Occipital lobe (tissue), 2 donors: ENCODE data around the gene DHRS13. TPM values are rescaled to one million over a fixed set of nuclear protein-coding genes. Genes with fewer than 3 reads are reported as not detected.
"Not testable (repeated sequence)": the region's sequence is repeated elsewhere in the genome, so short reads cannot be mapped to it uniquely, and the experiment has no call there.

Experiments
- DNase-seq: peaks from one replicate; lab custom pipeline; 2025; lab: John Stamatoyannopoulos, UW
- total RNA-seq: library from RNA; depleted of rRNA; stranded (reverse); fragments of >200 nt; gene quantifications from one replicate; pipeline ENCODE4 v1.2.3, GENCODE V29; 2014

The DHRS13 gene
- total RNA-seq, 1 donor from 2014 or later, result 27.1 TPM

DNA sequence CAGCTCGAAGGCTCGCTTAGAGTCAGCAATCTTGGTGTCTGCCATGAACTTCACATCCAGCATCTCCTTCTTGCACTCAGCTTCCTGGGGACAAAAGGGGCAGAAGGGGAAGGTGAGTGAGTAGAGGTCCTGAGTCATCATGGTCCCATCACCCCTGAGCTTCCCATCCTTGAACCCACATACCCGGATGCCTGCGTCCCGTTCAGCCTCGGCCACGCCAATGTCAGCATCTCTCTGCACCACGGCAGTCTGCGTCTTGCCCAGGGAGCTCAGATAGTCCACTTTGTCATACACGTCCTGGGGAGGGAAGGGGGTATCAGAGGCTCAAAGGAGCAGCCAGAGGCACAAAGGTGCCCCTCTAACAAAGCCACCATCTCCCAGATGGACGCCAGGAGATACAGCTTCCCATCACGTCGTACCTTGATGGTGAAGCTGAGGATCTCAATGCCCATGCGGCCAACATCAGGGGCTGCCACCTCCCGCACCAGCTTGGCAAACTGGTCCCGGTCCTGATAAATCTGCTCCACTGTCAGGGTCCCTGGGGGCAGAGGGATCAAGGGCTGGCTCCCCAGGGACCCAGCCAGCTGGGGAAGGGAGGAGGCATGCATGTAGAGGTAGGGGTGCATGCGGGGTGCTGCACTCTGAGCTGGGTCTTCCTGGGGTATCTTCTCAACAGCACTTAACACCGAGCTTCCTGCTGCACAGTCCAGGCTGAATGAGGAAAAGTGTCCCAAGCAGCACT, 20.6 kb downstream of the DHRS13 start:
- no peak for DNase-seq

DNA sequence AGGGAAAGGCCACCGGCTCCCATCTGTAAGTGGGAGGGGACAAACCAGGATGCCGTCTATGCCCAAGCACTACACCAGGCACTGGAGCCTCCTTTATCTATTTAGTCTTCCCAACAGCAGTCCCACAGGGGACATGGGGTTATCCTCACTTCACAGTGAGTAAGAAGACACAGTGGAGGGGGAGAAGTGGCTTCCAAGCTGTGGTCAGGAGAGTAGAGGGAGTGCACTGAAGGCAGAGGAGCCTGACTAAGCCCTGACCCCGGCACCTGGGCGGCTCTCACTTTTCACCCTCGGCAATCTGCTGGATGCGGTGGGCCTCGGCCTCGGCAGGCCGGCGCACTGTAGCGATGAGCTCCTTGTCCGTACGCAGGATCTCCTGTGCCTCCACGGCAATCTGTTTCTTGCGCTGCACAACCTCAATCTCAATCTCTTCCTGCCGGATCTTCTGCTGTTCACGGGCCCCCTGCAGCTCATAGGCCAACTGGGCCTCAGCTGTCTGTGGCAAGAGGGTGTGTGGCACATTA, 21.3 kb downstream of the DHRS13 start:
- no peak for DNase-seq

DNA sequence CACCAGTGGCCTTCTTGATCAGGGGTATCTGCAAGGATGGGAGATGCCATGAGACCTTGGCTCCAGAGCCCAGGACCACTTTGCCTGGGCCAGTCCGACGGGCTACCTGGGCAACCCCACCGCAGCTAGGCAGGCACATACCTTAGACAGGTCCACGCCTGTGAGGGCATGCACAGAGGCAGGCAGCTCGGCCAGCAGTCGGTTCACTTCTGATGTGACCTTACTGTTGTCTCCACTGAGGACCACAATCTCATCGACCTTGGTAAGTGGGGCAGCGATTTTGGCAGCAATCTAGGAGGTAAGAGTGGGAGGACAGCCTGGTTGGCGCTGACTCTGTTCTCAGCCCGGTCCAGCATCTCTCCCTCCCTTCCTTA, 22.3 kb downstream of the DHRS13 start:
- no peak for DNase-seq

DNA sequence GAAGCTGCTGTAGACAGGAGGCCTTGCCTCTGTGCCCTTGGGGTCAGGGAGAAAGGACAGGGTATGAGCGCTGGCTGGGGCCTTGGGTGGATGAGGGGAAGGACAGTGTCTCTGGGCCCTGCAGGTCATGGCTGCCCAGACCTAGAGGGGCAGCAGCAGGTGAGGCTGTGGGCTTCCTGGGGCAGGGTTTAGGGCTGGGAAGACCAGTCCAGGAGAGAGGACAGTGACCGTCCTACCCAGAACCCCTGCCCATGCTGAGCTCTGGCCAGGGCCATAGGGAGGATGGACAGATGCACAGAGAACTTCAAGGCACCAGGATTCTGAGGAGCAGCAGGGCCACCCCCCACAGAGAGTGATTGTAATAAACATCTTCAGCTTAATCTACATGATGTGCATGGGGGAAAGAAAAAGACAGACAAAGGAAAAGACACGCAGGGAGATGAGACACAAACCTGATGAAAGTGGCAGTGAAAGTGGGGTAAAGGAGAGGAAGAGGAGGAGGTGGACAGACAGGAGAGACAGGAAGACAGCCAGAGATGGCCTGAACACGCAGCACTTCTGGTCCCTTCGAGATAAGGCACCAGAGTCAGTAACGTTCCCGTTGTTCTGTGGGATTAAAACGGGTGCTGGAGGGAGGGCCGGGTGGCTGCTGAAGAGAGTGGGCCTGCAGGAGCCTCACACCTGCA, 22.9 kb downstream of the DHRS13 start:
- no peak for DNase-seq

DNA sequence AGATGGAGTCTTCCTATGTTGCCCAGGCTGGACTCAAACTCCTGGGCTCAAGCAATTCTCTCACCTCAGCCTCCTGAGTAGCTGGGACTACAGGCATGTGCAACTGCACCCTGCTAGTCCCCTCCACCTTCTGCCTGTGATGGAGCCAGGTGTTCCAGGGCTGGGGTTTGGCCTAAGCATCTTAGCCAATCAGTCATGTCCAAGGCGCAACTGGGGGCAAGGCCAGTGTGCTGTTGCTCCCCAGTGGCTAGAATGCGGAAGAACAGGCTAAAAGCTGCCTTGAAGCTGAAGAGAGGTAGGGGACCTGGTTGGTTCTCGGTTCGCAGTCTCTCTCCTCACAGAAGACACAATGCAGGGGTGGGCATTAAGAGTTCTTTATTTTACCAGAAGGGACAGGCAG, 23.9 kb downstream of the DHRS13 start:
- no peak for DNase-seq

DNA sequence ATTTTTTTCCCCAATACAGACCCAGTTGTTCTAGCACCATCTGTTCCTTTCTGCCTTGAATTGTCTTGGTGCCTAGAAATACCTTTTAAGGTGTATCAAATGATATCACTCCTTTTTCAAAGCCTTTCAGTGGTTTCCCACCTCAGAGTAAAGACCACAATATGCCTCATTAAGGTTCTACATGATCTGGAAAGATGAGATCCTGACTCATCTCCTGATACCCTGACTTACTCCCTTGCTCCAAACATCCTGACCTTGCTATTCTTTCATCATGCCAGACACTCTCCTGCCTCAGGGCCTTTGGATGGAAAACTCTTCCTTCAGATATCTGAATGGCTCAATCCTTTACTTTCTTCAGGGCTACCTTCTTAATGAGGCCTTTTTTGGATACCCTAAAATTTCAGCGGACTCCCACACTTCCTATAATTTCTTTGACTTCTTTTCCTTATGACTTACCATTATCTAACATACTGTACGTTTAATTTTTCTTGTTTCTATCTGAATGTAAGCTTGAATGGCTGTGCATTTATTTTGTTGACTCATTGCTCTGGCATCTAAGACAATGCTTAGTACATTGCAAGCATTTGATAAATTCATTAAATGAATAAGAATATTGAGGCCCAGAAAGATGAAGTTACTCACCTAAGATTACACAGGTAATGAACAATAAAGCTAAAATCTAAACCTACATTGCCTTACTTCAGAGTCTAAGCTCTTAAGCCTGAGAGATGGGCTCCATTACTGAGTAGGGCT, 24.5 kb downstream of the DHRS13 start:
- DNase-seq, result no peak

DNA sequence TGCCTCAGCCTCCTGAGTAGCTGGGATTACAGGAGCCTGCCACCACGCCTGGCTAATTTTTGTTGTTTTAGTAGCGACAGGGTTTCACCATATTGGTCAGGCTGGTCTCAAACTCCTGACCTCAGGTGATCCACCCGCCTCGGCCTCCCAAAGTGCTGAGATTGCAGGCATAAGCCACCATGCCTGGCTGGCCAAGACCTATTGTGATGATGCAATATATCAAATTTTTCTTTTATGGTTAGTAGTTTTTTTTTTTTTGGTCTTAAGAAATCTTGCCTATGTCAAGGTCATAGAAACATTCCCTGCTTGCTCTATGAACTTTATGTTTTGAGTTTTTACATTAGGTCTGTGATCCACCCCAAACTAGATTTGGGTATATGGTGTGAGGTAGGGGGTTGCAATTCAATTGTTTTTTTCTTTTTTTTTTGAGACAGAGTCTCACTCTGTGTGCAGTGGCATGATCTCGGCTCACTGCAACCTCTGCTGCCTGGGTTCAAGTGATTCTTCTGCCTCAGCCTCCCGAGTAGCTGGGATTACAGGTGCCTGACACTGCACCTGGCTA, 25.6 kb downstream of the DHRS13 start:
- DNase-seq, result not testable (repeated sequence)

DNA sequence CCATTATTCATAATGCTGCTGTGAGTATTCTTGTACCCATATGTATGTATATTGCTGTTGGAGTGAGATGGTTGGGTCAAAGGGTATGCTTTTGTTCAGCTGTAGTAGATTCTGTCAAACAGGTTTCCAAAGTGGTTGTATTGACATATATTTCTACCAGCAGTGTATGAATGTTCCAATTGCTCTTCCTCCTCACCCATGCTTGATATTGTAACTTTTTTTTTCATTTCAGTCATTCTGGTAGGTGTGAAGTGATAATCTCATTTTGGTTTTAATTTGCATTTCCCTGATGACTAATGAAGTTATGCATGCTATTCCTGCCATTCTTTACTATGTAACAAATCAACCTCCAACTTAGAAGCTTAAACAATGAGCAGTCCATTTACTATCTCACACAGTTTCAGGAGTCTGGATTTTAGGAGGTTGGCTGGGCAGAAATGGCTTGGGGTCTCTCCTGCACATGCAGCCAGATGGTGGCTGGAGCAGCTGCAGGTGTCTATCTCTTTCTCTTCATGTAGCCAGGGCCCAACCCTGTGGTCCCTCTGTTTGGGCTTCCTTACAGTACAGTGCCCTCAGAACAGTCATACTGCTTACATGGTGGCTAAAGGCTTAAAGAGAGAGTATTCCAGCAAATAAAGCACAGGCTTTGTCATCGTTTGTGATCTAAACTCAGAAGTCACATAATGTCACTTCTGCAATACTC, 26.9 kb downstream of the DHRS13 start:
- DNase-seq, result no peak

DNA sequence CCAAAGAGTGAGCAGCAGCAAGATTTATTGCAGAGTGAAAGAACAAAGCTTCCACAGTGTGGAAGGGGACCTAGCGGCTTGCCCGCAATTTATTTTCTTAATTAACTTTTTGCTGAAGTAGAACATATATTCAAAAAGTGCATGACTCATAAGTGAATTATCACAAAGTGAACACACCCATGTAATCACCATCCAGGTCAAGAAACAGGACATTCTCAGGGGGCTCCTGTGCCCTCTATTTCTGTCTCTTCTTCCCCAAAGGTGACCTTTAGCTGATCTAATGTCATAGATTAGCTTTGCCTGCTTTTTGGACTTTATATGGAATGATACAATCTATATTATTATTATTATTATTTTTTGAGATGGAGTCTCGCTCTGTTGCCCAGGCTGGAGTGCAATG, 28.1 kb downstream of the DHRS13 start:
- DNase-seq, result no peak

DNA sequence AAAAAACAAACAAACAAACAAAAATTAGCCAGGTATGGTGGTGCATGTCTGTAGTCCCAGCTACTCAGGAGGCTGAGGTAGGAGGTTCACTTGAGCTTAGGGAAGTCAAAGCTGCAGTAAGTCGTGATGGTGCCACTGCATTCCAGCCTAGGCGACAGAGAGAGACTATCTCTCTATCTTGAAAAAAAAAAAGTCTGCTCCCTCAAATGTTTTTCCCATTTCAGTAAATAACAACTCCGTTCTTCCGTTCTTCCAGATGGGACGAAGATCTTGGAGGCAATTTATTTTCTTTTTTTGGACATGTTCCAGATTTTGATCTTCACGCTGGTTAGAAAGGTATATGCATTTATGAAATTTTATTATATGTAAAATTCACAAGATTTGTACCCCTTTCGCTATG, 29.0 kb downstream of the DHRS13 start:
- no peak for DNase-seq

DNA sequence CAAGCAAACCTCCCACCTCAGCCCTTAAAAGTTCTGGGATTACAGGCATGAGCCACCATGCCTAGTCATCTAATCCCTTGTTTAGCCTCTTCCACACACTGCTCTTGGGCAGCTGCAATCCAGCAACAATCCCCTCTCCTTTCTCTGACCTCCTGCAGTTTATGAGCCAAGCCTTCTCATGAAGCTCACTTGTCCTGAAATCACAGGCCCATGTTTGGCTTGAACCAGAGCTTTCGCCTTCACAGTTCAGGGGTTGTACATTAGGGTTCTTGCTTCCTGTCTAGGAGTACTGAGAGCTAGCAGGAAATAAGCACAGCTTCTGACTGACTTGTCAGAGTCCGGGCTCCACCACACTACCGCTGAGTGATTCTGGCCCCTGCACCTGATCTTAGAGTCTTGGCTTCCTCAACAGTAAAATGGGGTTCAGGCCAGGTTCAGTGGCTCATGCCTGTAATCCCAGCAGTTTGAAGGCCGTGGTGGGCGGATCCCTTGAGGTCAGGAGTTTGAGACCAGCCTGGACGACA, 31.8 kb downstream of the DHRS13 start:
- no peak for DNase-seq

DNA sequence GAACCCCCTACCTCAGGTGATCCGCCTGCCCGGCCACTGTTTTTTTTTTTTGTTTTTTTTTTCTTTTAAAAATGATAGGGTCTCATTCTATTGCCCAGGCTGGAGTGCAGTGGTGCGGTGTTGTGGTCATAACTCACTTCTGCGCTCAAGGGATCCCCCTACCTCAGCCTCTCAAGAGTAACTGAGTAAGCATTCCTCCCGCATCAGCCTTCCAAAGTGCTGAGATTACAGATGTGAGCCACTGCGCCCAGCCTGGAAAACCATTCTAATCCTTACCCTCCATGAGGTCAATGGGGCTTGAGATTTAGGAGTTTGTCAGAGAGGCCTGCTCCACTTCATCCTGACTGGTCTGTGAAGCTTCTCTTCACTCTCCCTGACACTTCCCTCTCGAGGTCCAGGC, 35.6 kb downstream of the DHRS13 start:
- no peak for DNase-seq

DNA sequence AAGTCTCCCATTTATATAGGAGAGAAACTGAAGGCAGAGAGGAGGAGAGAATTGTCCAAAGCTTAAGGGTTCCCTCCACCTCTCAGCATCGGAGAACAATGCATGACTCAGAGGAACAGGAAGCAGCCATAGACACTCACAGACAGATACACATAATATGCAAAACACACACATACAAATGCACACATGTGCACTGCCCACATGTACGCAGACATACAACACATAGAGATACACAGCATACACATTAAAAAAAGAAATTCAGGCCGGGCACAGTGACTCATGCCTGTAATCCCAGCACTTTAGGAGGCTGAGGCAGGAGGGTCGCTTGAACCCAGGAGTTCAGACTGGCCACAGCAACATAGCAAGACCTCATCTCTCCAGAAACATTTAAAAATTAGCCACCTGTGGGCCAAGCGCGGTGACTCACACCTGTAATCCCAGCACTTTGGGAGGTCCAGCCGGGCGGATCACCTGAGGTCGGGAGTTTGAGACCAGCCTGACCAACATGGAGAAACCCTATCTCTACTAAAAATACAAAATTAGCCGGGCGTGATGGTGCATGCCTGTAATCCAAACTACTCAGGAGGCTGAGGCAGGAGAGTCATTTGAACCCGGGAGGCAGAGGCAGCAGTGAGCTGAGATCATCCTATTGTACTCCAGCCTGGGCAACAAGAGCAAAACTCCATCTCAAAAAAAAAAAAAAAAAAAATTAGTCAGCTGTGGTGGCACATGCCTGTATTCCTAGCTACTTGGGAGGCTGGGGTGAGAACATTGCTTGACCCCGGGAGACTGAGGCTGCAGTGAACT, 36.7 kb downstream of the DHRS13 start:
- DNase-seq, result no peak

DNA sequence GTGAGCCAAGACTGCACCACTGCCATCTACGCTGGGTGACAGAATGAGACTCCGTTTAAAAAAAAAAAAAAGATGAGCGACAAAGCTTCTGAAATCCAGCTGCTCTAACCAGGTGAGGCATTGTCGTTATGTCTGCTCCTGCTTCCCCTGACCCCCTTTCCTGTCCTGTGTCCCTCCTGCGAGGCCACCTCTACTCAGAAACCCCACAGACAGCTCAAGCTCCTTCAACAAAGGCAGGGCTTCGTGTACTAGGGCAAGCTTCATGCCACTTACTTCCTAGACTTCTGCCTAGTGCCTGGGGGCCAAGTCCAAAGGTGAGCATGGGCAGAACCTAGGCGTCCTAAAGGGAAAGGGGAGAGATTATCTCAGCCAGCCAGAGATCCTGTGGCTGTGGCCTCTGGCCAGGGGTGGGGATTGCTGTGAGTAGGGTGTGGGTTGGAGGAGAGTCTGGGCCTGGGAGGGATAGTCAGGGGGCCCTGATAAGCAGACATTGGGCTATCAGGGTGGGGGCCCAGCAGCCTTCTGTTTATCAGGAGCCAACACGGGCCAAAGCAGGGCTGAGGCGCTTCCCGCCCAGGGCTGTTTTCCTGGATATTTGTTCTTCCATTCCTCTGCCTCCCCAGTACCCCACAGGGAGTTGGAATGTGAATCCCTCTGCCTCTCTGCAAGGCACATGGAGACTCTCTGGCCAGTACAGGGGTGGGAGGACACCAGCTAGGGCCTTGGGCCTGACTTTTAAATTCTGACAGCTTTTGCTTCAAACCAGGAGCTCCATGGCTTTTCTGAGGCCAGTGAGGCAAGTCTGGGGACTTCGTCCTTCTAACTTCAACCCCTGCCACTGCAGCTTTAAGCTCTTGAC, 37.7 kb downstream of the DHRS13 start:
- no peak for DNase-seq

DNA sequence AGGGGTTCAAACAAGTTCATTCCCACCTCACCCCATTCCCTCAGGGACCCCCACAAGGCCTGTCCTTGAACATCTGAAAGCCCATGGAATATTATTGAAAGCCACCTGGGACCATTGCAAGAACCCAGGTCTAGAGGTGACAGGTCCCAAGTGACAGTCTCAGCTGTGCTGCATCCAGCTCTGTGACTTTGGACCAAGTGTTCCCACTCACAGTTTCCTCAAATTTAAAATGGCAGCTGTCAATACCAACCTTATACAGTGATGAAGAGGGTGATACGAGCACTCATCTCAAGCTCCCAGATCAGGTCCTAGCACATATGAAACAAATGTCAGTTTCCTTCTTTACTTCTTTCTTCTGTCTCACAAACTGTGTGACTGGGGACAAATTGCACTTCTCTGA, 38.9 kb downstream of the DHRS13 start:
- DNase-seq, result no peak

DNA sequence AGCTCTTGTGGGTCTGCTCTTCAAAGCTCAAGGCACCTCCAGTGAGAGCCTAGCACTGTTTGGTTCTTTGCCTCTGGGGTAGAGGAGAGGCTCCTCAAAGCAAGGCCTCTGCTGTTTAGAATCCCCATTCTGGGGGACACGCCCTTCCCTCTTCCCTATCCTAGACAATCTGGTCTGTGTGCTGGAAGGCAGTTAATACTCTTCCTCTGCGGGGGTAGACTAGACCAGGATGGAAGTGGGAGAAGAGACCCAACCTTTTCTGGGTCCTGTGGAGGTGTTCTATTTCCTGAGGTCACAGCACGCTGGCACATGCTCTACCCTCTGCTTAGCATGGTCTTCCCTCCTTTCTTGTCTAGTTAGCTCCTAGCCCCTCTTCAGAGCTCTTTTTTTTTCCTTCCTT, 40.3 kb downstream of the DHRS13 start:
- no peak for DNase-seq

DNA sequence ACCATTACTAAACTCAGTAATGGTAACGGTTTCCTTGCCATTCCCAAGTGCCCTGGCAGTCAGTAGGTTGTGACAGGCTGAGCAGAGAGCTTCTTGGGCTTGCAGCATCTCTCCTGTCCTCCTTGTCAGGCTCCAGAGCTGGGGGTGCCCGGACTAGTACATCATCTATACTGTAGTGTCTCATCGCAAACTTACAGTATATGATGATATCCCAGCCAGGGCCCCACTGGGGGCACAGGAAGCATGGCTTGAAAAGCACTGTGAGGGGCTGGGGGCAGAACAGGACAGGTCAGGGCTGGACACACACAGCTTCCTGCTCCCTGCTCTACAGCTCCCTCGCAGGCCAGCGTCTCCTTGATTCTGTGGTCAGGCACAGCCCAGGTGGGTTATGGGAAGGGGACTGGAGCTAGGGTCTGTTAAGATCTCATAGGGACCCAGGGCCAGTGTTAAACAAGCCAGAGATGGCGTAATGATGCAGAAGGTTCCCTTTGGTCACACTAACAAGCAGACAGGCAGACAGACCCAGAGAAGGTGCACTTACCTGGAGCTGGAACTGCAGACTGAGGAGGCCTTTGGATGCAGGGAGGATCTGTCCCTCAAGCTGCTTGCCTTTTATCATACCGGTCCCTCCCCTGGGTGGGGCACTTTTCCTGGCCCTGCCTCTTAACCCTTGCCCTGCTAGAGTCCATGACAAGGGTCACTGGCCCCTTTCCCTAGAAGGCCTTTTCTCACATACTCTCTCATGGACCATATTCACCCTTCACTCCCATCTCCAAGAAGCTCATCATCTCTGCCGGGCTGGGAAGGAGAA, 41.3 kb downstream of the DHRS13 start:
- no peak for DNase-seq

DNA sequence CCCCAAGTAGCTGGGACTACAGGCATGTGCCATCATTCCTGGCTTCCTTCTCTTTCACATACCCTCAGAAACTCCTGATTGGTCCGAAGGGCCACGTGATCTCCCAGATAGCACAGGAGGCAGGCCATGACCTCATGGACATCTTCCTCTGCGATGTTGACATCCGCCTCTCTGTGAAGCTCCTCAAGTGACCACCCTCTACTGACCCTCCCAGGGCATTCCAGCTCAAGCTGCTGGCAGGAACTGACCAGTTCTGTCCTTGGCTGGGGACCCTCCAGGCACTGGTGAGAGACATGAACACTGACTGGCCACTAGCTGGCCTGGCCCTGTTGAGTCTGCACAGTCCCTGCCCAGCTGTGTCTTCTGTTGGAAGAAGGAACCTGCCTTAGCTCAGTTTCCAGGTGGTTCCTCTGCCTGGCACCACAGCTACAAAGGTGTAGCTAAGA, 42.5 kb downstream of the DHRS13 start:
- DNase-seq, result no peak
